ENCODE results near the gene MRPL55. TPM values are rescaled to one million over a fixed set of nuclear protein-coding genes. Genes with fewer than 3 reads are reported as not detected.

MRPL55 gene
- total and polyA plus RNA-seq, 8 donors = 35.4 to 45.3 (median 40.7) TPM

GRCh38 chr1:228060458-228061190 is 48.5 kb downstream of the MRPL55 start:
- intact Hi-C loops (cut with DNase I) = no loop called here
- Histone ChIP-seq H3K9me3 (no peaks in the 10 kb centered on the region), H3K36me3 (no peaks in the 10 kb centered on the region), H3K4me1 (peaks cover 11 to 20% of the 10 kb centered on the region in 2 donors), H3K27ac (peak overlapping the region in 1 of 2 donors; percentile 49), H3K4me3 (peak overlapping the region; percentile 21 to 42), H3K27me3 (peaks cover 26 to 99% of the 10 kb centered on the region in 2 donors)
- DNase-seq (peak in 2 of 4 donors; percentile 34 to 82), ATAC-seq (peak; percentile 47)
- no peak for TF ChIP-seq CTCF (IDR thresholded peaks at IDR 0.05)

GRCh38 chr1:228059634-228060457 is 49.3 kb downstream of the MRPL55 start:
- peak overlapping the region; percentile 21 to 42 for H3K4me3 ChIP-seq
- ATAC-seq (peak; percentile 91), DNase-seq (peak in 3 of 4 donors; percentile 70 to 98 (median 96))
- peak overlapping the region in 1 of 2 donors; percentile 49 for H3K27ac ChIP-seq
- no peaks in the 10 kb centered on the region for H3K9me3 ChIP-seq
- peaks cover 26 to 94% of the 10 kb centered on the region in 2 donors for H3K27me3 ChIP-seq
- no peak for TF ChIP-seq CTCF (IDR thresholded peaks at IDR 0.05)
- intact Hi-C loops (cut with DNase I) = no loop called here
- H3K36me3 ChIP-seq = no peaks in the 10 kb centered on the region
- H3K4me1 ChIP-seq = peaks cover 11 to 20% of the 10 kb centered on the region in 2 donors

GRCh38 chr1:228058949-228059633 is 50.0 kb downstream of the MRPL55 start:
- peak overlapping the region in 1 of 2 donors; percentile 13 for H3K27ac ChIP-seq
- H3K36me3 ChIP-seq = no peaks in the 10 kb centered on the region
- DNase-seq (peak in 1 of 4 donors; percentile 52), ATAC-seq (no peak)
- peaks cover 11 to 20% of the 10 kb centered on the region in 2 donors for H3K4me1 ChIP-seq
- peaks cover 26 to 90% of the 10 kb centered on the region in 2 donors for H3K27me3 ChIP-seq
- TF ChIP-seq CTCF (IDR thresholded peaks at IDR 0.05) = no peak
- no peaks in the 10 kb centered on the region for H3K9me3 ChIP-seq
- H3K4me3 ChIP-seq = peak overlapping the region; percentile 11 to 42
- intact Hi-C loops (cut with DNase I) = no loop called here

- no peak overlapping the region for H3K27ac ChIP-seq
- DNase-seq (peak in 1 of 4 donors; percentile 65), ATAC-seq (no peak)
- peaks cover 26 to 90% of the 10 kb centered on the region in 2 donors for H3K27me3 ChIP-seq
- peak overlapping the region in 1 of 2 donors; percentile 42 for H3K4me3 ChIP-seq
- H3K36me3 ChIP-seq = no peaks in the 10 kb centered on the region
- no peaks in the 10 kb centered on the region for H3K9me3 ChIP-seq
- peaks cover 11 to 20% of the 10 kb centered on the region in 2 donors for H3K4me1 ChIP-seq
- intact Hi-C loops (cut with DNase I) = no loop called here
- TF ChIP-seq CTCF (IDR thresholded peaks at IDR 0.05) = no peak
Observed at GRCh38 chr1:228058172-228058948, 50.7 kb downstream of the MRPL55 start.

Small RNA genes lying within 50 kb of the gene (microRNA-seq; reads per million reads assigned to microRNA genes)
- 3.2 to 4.5 reads per million in 2 donors for gene MIR3620

Other genes with a start within 250 kb of the MRPL55 start
- 1 to 10 TPM; 4.6 to 8.5 TPM for gene WNT9A, start 161.4 kb downstream of the MRPL55 start, total RNA-seq
- gene WNT9A, start 161.4 kb downstream of the MRPL55 start, polyA plus RNA-seq (ENCODE audit: insufficient read length in 6 of 6) = 1 to 10 TPM; 2.1 to 3.4 (median 2.8) TPM
- gene WNT3A, start 102.3 kb downstream of the MRPL55 start, total RNA-seq = 1 to 10 TPM in 1 of 2 donors, under 1 TPM in 1; 0.96 to 1.5 TPM
- gene WNT3A, start 102.3 kb downstream of the MRPL55 start, polyA plus RNA-seq (ENCODE audit: insufficient read length in 6 of 6) = under 1 TPM in 4 of 6 donors, not detected in 2; 0.06 to 0.14 (median 0.08) TPM
- gene ARF1, start 26.6 kb downstream of the MRPL55 start, total RNA-seq = 100 to 1,000 TPM; 407 to 455 TPM
- 100 to 1,000 TPM; 267 to 347 (median 297) TPM for gene ARF1, start 26.6 kb downstream of the MRPL55 start, polyA plus RNA-seq (ENCODE audit: insufficient read length in 6 of 6)
- gene C1orf35, start 6.0 kb downstream of the MRPL55 start, total RNA-seq = 10 to 100 TPM; 12.6 to 13.2 TPM
- gene C1orf35, start 6.0 kb downstream of the MRPL55 start, polyA plus RNA-seq (ENCODE audit: insufficient read length in 6 of 6) = 10 to 100 TPM; 14.9 to 21.1 (median 18.0) TPM
- 100 to 1,000 TPM; 217 to 221 TPM for gene GUK1, start 31.0 kb upstream of the MRPL55 start, total RNA-seq
- 100 to 1,000 TPM; 112 to 186 (median 134) TPM for gene GUK1, start 31.0 kb upstream of the MRPL55 start, polyA plus RNA-seq (ENCODE audit: insufficient read length in 6 of 6)
- 1 to 10 TPM; 2.3 to 4.9 TPM for gene GJC2, start 40.6 kb upstream of the MRPL55 start, total RNA-seq
- 1 to 10 TPM; 2.3 to 4.2 (median 3.1) TPM for gene GJC2, start 40.6 kb upstream of the MRPL55 start, polyA plus RNA-seq (ENCODE audit: insufficient read length in 6 of 6)
- gene IBA57, start 56.5 kb upstream of the MRPL55 start, total RNA-seq = 10 to 100 TPM; 13.2 to 13.5 TPM
- gene IBA57, start 56.5 kb upstream of the MRPL55 start, polyA plus RNA-seq (ENCODE audit: insufficient read length in 6 of 6) = 1 to 10 TPM; 5.3 to 8.3 (median 6.8) TPM
- 10 to 100 TPM; 20.3 to 21.2 TPM for gene OBSCN, start 98.7 kb upstream of the MRPL55 start, total RNA-seq
- gene OBSCN, start 98.7 kb upstream of the MRPL55 start, polyA plus RNA-seq (ENCODE audit: insufficient read length in 6 of 6) = 10 to 100 TPM; 39.3 to 69.5 (median 53.9) TPM

Measured in left lung (tissue), 10 donors.